Panc1 (cell line): Measurements from ENCODE around the gene IGSF21. TPM values are rescaled to one million over a fixed set of nuclear protein-coding genes. Genes with fewer than 3 reads are reported as not detected.

ENCODE experiments used
- ATAC-seq: fragments of 200-7000 bp; cut with Tn5 transposase; 2 replicates; pipeline ENCODE4 v1.9.1; 2020; ENCODE audit warnings: mild to moderate bottlenecking, moderate library complexity
- BruUV-seq: library from RNA; stranded (reverse); fragments of 400-500 nt; replicated peaks from 2 replicates; lab custom pipeline; 2021; lab: Mats Ljungman, UMichigan
- CTCF ChIA-PET: fragments of 300-600 bp; sonication (Branson Sonifier 250); formaldehyde crosslinking; loops from one replicate; lab custom pipeline; 2022; ENCODE audit warnings: antibody characterized with exemption; lab: Charles Lee
- POLR2A ChIA-PET: fragments of 300-600 bp; sonication (Branson Sonifier 250); formaldehyde crosslinking; loops from one replicate; lab custom pipeline; 2022; ENCODE audit warnings: antibody characterized with exemption; lab: Charles Lee
- DNase-seq: peaks from one replicate; pipeline ENCODE4 v3.0.0-alpha.2; 2010; ENCODE audit warnings: low read depth, low spot score
- H3K27ac ChIP-seq: 2 replicates; pipeline ENCODE4 v1.5.1; 2011; ENCODE audit warnings: mild to moderate bottlenecking, low read length, inconsistent platforms
- H3K27me3 ChIP-seq: fragments of 200-500 bp; sonication (Bioruptor generic); 2 replicates; pipeline ENCODE4 v1.6.0; 2014; ENCODE audit warnings: low read length, inconsistent platforms; ENCODE audit not compliant: control insufficient read depth, insufficient read depth
- H3K36me3 ChIP-seq: fragments of 200-500 bp; sonication (Bioruptor generic); 2 replicates; pipeline ENCODE4 v1.5.1; 2014; ENCODE audit warnings: inconsistent platforms, mild to moderate bottlenecking, low read length, moderate library complexity; ENCODE audit not compliant: control insufficient read depth, insufficient read depth
- H3K4me1 ChIP-seq: 2 replicates; pipeline ENCODE4 v1.5.1; 2011; ENCODE audit warnings: inconsistent platforms, mild to moderate bottlenecking, low read length, moderate library complexity; ENCODE audit not compliant: control insufficient read depth, insufficient read depth
- H3K4me3 ChIP-seq, 2 experiments: 2 replicates each; pipeline ENCODE4 v1.5.1; 2011 to 2012; ENCODE audit warnings: low read depth in 2 of 2, low read length in 2 of 2, mild to moderate bottlenecking in 2 of 2, inconsistent platforms in 1 of 2, moderate library complexity in 1 of 2
- H3K9me3 ChIP-seq: fragments of 200-500 bp; sonication (Bioruptor generic); 2 replicates; pipeline ENCODE4 v1.5.1; 2014; ENCODE audit warnings: low read depth, mild to moderate bottlenecking, inconsistent platforms, low read length, moderate library complexity; ENCODE audit not compliant: control insufficient read depth, insufficient read depth
- POLR2AphosphoS5 ChIP-seq: IDR thresholded peaks from 2 replicates; pipeline ENCODE4 v1.6.1; 2012; ENCODE audit warnings: mild to moderate bottlenecking, low read depth, low read length, moderate library complexity
- REST ChIP-seq, 2 experiments: IDR thresholded peaks; 2 replicates each; pipeline ENCODE4 v1.6.1; 2011 to 2012; ENCODE audit warnings: low read depth in 2 of 2, control low read depth in 1 of 2, low read length in 1 of 2, mild to moderate bottlenecking in 1 of 2, moderate library complexity in 1 of 2; ENCODE audit not compliant: insufficient read depth in 1 of 2
- SIN3A ChIP-seq: IDR thresholded peaks from 2 replicates; pipeline ENCODE4 v1.6.1; 2012; ENCODE audit warnings: low read depth, mild to moderate bottlenecking, low read length, moderate library complexity, borderline replicate concordance; ENCODE audit not compliant: insufficient read depth
- TCF7L2 ChIP-seq: IDR thresholded peaks from 2 replicates; pipeline ENCODE4 v1.6.1; 2011; ENCODE audit warnings: mild to moderate bottlenecking, low read depth, low read length, inconsistent platforms
- in situ Hi-C: cut with HindIII; loops from 2 replicates; pipeline ENCODE4 v1.10.0; 2016; ENCODE audit warnings: low sequenced_read_pairs, low pct_unique_long_range_greater_than_20kb
- intact Hi-C: fragments of 100-400 bp; cut with micrococcal nuclease; formaldehyde crosslinking; loops from one replicate; pipeline ENCODE4 v1.10.0; 2022; ENCODE audit not compliant: unreplicated experiment
- total RNA-seq: library from RNA; stranded (reverse); gene quantifications from one replicate; pipeline ENCODE4 v1.2.1, GENCODE V29; 2021; ENCODE audit not compliant: unreplicated experiment
- TF ChIP-seq, protein P1 (sequence below): fragments of 450-650 bp; IDR thresholded peaks from 2 replicates; pipeline ENCODE4 v1.5.1; 2017; ENCODE audit warnings: mild to moderate bottlenecking

The IGSF21 gene
- total RNA-seq, 1 experiment from 2014 or later, result not detected

GRCh38 chr1:18380288-18380687 is 272.7 kb downstream of the IGSF21 start:
- no peaks in the 10 kb centered on the region for H3K27me3 ChIP-seq
- H3K36me3 ChIP-seq, result no peaks in the 10 kb centered on the region
- H3K27ac ChIP-seq, result no peak overlapping the region
- no peaks in the 10 kb centered on the region for H3K4me1 ChIP-seq
- TF ChIP-seq, protein P1, sequence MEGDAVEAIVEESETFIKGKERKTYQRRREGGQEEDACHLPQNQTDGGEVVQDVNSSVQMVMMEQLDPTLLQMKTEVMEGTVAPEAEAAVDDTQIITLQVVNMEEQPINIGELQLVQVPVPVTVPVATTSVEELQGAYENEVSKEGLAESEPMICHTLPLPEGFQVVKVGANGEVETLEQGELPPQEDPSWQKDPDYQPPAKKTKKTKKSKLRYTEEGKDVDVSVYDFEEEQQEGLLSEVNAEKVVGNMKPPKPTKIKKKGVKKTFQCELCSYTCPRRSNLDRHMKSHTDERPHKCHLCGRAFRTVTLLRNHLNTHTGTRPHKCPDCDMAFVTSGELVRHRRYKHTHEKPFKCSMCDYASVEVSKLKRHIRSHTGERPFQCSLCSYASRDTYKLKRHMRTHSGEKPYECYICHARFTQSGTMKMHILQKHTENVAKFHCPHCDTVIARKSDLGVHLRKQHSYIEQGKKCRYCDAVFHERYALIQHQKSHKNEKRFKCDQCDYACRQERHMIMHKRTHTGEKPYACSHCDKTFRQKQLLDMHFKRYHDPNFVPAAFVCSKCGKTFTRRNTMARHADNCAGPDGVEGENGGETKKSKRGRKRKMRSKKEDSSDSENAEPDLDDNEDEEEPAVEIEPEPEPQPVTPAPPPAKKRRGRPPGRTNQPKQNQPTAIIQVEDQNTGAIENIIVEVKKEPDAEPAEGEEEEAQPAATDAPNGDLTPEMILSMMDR, result no peak
- TF ChIP-seq SIN3A, result no peak
- DNase-seq (no peak), ATAC-seq (no peak)
- in situ Hi-C loops, result no loop called here
- no peak overlapping the region for H3K4me3 ChIP-seq
- intact Hi-C loops, result no loop called here
- BruUV-seq, result no TSS peak
- CTCF ChIA-PET, result no interaction called here
- no peaks in the 10 kb centered on the region for H3K9me3 ChIP-seq
- POLR2A ChIA-PET, result no interaction called here

GRCh38 chr1:18384059-18384458 is 276.5 kb downstream of the IGSF21 start:
- no peak for ATAC-seq
- Histone ChIP-seq H3K27ac (no peak overlapping the region), H3K4me1 (no peaks in the 10 kb centered on the region), H3K36me3 (no peaks in the 10 kb centered on the region), H3K4me3 (no peak overlapping the region), H3K27me3 (peaks cover 3% of the 10 kb centered on the region; the same call in 1 of the 2 replicates), H3K9me3 (no peaks in the 10 kb centered on the region)
- TF ChIP-seq SIN3A, result no peak
- no peak for TF ChIP-seq TCF7L2
- no peak for TF ChIP-seq POLR2AphosphoS5
- TF ChIP-seq, protein P1, result no peak
- TF ChIP-seq REST (IDR thresholded peaks at IDR 0.05; ENCODE audit: insufficient read depth in 1 of 2, low read depth in 2 of 2, low read length in 1 of 2), result no peak
- CTCF ChIA-PET, result no interaction called here
- in situ Hi-C loops (no loop called here), intact Hi-C loops (no loop called here)
- no peak for DNase-seq
- no TSS peak for BruUV-seq
- POLR2A ChIA-PET, result no interaction called here

DNA sequence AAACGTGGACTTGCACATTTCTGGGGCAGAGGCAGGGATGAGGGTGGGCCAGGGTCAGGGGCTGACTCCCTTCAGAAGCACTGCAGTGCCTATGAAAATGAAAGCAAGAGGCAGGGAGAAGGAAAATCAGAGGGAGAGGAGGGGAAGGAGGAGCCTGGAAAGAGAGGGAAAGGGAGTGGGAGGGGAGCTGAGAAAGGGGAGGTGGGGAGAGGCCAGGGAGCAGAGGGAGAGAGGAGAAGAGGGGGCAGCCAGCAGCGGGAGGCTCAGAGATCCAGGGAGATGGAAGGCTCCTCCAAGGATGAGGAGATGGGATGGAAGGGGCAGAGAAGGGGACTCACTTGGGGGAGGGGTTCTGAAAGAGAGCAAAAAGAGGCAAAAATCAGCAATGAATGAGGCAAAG is 276.9 kb downstream of the IGSF21 start:
- no peak for DNase-seq
- Histone ChIP-seq H3K4me3 (no peak overlapping the region), H3K27me3 (peaks cover 3% of the 10 kb centered on the region; the same call in 1 of the 2 replicates), H3K36me3 (no peaks in the 10 kb centered on the region), H3K27ac (no peak overlapping the region), H3K9me3 (no peaks in the 10 kb centered on the region), H3K4me1 (no peaks in the 10 kb centered on the region)
- TF ChIP-seq, protein P1, result no peak
- TF ChIP-seq SIN3A (no peak), TCF7L2 (no peak), POLR2AphosphoS5 (no peak), REST (IDR thresholded peaks at IDR 0.05; ENCODE audit: insufficient read depth in 1 of 2, low read depth in 2 of 2, low read length in 1 of 2) (no peak)
- intact Hi-C loops, result no loop called here
- ATAC-seq, result no peak
- CTCF ChIA-PET, result no interaction called here
- no TSS peak for BruUV-seq
- in situ Hi-C loops, result no loop called here
- POLR2A ChIA-PET, result no interaction called here
